Stimulated activated CD4-positive, alpha-beta T cell treated with anti-CD3 and anti-CD28 coated beads, Interleukin-4, amount 100 ng/mL, for 4 hours (primary cell): Measurements from ENCODE around the gene PTGDS.
A peak's percentile ranks its signal among the peaks of the same experiment; 100 is the strongest.

Experiments used
- DNase-seq, 2 experiments: peaks; one replicate each; pipeline ENCODE4 v3.0.0-alpha.2; 2020

The PTGDS gene

DNA sequence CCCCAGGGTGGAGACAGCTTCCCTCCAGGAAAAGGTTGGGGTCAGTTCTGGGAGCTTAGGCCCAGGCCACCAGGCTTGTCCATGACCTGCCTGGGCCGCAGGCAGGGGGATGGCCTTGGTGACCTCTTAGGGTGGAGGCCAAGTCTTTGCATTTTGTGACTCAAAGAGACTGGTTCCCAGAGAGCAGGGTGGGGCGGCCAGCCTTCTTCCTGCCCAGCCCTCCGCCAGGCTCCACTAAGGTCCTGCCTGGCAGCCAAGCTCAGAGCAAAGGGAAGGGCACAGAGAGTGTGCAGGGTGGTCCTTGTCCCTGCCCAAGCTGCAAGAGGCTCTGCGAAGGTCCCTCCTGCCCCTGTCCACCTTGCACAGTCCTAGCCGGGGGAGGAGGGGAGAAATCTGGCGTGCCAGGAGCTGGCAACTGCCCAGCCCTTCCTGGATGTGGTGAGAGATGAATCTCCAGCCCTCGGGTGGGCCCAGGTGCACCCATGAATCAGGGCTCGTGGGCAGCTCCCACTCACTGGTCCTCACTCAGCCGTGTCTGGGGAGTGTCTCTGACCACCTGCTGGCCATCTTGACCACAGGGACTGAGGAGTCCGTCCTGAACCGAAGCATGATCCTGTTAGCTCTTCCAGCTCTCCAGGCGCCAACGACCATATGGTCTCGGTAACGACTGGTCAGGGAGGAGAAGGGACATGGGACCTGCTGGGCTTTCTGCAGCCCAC lies 2.3 kb upstream of the PTGDS start:
- DNase-seq, result no peak

DNA sequence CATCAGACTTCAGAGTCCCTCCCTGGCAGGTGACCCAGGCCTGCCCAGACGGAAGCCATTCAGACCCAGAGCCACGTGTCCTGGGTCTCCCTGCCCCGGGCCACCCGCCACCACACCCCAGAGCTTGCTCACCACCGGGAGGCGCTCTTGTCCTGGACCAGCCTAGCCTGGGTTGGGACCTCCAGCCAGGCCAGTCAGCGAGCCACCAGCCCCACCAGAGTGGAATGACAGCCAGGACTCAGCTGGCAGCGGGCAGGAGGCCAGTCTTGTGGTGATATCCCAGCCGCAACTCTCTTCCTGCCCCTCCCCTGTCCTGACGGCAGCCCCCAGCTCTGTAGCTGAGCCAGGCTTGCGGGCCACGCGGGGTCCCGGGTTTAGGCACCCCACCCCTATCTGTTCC lies 1.7 kb upstream of the PTGDS start:
- no peak for DNase-seq

DNA sequence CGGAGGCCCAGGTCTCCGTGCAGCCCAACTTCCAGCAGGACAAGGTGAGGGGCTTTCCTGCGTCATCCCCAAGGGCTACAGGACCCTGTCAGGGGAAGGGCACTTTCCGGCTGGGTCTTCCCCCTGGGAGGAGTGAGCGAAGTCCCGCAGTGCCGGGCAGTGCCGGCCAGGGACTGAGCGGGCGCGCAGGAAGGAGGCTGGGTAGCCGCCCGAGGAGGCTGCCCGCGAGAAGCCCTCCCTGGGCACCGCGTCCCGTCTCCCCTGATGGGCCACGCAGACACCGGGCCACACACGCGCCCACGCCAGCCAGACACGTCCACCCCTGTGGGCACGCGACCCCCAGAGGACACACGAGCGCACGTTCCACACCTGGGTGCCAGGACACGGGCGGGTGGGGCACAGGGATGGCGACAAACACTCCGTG lies 357 bp downstream of the PTGDS start:
- DNase-seq, result no peak

DNA sequence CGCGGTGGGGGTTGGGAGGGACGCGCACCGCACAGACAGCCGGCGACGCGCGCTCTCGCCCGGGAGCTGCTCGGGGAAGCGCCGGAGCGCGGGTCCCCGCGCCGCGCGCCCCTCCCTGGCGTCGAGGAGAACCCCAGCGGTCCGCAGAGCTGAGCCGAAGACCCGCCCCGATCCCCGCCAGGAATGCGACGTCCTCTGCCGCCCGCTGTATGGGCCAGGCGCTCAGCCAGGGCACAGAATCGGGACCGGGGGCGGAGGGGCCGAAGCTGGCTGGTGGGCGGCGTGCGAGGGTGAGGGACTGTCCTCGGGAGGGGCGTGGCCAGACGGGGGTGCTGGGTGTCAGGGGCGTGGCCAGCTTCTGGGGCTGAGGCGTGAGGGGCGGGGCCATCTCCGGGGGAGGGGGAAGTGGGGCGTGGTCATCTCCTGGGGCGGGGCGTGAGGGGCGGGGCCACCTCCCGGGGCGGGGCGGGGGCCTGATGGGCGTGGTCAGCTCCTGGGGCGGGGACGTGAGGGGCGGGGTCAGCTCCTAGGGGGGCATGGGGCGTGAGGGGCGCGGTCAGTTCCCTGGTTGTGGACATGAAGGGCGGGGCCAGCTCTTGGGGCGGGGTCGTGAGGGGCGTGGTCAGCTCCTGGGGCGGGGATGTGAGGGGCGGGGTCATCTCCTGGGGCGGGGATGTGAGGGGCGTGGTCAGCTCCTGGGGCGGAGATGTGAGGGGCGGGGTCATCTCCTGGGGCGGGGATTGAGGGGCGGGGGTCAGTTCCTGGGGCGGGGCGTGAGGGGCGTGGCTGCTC lies 965 bp downstream of the PTGDS start:
- DNase-seq, result peak; percentile 54

DNA sequence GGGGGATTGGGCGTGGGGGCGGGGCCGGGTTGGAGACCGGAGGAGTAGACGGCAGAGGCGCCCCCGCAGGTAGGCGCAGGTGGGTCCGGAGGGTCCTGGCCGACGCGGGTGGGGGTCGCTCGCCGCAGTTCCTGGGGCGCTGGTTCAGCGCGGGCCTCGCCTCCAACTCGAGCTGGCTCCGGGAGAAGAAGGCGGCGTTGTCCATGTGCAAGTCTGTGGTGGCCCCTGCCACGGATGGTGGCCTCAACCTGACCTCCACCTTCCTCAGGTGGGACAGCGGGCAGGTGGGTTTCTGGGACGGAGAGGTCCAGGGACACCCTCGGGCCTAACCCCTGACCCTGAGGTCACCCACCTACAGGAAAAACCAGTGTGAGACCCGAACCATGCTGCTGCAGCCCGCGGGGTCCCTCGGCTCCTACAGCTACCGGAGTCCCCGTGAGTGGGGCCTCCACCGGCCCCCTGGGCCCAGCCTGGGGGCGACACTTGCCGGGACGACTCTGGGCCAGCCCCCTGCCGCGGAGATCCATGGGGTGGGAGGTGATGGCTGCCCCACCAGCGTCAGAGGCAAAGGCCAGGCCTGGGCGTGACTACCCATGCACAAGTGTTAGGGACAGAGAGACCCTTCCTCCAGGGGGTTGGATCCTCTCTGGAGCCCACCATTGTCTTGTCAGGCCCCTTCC lies 1.7 kb downstream of the PTGDS start:
- DNase-seq, result no peak

DNA sequence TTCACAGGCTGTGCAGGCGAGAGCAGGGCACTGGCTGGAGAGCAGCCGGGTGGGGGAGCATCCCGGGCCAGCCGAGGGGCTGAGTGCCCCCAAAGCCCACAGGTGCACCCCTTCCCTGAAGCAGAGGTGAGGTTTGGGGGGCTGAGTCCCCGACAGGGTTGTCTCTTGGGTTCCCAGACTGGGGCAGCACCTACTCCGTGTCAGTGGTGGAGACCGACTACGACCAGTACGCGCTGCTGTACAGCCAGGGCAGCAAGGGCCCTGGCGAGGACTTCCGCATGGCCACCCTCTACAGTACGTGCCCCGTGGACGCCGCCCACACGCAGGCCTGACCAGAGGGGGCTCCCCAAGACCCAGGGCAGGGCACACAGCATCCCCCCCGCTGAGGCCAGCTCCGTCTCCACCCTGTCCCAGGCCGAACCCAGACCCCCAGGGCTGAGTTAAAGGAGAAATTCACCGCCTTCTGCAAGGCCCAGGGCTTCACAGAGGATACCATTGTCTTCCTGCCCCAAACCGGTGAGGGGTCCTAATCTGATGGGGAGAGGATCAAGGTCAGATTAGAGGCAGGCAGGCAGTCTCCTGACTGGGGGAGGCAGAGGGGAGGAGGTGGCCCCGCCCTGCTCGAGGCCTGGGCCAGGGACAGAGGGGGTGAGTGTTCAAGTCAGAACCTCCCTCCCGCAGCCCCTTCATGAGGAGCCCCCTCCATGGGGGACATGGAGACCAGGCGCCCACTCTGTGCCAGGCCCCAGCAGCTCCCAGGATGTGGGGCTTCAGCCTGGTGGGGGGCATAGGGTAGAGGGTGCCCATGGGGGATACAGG lies 2.7 kb downstream of the PTGDS start:
- no peak for DNase-seq

DNA sequence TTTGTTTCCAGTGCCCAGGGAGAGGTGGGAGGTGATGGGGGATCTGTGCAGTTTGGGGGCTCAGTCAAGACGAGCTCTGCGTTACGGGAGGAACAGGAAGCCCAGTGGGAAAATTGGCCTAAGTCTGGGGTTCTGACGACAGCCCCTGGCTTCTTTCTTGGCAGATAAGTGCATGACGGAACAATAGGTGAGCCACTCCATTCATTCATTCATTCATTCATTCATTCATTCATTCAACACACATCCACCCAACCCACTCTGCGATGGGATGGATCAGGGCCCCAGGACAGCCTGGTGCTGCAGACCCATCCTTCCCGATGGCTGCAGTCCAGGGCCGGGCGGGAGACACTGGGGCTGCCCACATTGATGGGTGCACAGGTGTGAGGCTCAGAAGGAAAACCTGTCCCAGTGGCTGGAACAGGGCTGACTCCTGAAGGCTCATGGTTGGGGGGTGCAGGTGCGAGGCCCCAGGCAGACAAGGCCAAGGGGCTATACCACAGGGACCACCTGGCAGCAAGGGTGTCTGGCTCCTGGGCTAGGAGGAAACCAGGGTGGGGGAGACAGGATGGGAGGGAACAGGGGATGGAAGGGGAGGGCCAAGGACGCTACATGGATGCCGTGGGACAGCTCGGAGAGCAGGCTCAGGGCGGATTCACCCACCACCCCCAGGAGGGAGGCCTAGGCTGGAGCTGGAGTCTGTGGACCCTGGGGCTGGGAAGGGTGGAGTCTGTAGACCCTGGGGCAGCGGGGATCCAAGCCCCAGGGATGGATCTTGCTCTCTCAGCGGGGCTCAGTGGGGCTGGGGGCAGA lies 3.6 kb downstream of the PTGDS start:
- DNase-seq, result no peak

DNA sequence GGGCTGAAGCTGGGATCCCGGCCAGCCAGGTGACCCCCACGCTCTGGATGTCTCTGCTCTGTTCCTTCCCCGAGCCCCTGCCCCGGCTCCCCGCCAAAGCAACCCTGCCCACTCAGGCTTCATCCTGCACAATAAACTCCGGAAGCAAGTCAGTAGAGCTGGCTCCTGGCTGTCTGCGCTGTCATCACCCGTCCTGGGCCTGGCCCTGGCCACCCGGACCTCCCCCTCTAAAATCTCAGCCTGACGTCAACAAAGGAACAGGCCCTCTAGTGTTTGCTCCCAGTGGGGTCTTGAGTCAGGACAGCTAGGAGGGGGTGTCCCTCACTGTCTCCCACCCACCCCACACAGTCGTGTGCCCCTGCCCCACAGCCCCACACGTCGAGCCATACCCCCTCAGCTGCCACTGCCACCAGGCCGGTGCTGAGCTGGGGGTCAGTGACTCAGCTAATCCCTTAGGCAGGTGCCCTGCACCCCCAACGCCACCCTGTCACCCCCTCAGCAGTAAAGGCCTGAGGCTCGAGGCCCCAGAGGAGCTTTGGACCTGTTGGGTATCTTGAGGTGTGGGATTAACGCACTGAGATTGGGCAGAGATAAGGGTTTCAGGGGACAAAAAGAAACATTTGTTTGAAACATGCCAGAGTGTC lies 4.4 kb downstream of the PTGDS start:
- DNase-seq, result no peak

DNA sequence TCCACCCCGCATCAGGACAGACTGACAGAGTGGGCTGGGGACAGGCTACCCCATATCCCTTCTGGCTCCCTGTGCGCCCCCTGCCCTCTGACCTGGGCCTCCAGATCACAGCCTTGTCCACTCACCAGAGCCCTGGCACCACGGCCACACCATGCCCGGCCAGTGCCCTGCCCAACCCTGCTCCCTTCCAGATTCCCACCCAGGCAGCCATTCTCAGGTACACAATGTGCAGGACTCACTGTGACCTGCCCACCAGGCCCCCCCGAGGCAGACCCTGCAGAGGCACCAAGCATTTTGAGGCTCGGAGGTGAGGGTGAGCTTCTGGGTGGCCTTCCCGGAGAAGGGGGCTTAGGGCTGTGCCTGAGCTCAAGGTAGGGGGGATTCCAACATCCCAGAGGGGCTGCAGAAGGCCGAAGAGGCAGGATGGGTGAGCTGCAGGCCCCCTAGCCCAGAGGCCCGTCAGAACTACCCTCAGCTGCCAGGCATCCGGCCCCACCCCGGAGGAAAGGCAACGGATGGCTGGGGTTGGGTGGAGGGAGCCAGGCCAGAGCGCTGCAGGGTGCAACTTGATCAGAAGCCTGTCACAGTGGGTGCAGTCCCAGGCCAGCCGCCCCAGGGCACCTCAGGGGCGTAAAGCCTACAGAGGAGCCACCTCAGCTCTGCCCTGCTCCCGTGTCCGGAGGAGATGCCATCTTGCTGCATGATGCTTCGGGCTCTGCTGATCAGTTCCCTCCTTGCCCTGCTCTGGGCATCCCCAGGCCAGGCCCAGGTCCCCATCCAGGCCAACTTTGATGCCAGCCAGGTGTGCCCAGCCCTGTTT lies 5.1 kb downstream of the PTGDS start, which contains the start of gene LCNL1:
LCNL1 (plus strand) TSS at position 762 of the 820 bp plus-strand sequence. CDS start 594 bp downstream, outside the sequence.
- no peak for DNase-seq

DNA sequence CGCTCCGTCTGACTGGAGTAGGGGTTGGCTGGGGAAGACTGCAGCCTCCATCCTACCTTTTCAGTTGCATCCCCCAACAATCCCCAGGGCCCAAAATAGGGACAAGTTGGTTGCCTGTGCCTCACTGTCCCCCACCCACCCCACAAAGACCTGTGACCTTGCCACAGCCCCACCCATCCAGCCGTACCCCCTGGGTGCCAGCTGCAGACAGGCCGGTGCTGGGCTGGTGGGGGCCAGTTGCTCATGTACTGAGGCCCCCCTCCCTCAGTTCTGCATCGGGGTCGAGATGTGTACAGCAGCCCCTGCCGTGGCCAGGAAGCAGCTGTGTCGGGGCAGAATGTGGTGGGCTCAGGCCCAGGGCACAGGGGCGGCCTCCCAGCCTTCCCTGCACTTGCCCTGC lies 5.9 kb downstream of the PTGDS start:
- DNase-seq, result no peak

DNA sequence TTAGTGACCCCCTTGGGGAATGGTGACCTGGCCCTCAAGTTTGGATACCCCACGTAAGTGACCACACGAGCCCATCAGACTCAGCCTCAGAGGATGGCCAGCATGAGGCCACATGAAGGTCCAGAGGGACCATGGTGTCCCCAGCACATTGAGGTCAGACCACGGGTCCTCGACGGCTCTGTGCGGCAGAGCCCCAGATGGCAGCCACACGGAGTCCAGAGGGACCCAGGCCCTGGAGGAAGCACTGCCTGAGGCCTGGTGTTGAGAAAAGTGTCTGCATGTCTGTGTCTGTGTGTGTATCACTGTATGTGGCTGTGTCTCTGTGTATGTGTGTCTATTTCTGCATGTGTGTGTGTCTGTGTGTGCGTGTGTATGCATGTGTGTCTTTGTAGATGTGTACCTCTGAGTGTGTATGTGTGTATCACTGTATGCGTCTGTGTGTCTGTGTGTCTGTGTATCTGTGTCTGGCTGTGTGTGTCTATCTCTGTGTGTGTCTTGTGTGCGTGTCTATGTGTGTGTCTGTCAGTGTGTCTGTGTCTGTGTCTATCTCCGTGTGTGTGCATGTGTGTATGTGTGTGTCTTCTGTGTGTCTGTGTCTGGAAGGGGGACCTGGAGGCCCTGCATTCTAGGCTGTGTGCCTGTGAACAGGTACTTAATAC lies 6.5 kb downstream of the PTGDS start:
- DNase-seq, result no peak

DNA sequence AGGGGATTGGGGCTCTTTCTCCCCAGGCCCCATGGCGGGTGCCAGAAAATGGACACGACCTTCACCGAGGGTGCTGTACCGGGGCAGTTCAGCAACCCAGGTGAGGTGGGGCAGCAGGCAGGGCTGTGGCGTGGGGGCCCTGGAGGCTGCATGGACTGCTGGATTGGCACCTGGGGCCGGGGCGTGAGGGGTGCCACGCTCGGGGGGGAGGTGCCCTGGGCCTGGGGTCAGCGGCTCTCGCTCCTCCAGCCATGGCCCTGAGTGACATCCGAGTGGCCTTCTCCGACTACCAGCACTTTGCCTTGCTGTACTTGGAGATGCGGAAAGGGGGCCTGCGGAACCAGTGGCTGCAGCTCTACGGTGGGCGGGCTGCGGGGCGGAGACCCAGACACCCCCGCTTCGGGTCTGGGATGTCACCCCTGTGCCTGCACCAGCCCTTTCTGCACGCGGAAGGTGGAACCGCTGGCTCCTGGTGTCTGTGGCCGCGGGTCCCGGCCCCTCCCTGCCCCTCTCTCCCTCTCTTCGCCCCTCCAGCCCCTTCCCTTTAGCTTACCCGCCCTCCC lies 7.2 kb downstream of the PTGDS start:
- DNase-seq, result no peak

DNA sequence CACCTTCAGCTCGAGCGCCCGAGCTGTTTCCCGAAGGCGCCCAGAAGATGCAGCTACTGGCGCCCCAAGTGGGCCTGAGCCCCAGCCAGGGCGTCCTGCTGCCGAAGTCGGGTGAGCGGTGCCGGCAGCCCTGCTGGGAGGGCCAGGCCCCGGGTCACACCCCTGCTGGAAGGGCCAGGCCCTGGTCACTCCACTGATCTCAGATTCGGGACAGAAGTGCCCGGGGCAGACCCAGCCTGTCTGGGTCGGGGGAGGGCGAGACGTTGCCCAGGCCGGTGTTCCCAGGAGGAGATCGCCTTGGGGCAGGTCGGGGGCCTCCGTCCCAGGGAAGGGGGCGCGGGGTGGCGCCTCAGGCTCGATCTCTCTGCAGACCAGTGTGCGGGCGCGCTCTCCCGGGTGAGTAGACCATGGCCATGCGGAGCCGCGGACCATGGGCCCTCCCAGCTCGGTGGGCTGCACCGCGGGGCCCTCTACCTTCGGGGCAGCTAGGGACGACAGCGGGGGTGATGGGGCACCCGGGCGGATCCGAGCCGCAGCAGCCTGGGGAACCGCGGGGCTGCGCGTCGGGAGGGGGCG lies 7.8 kb downstream of the PTGDS start:
- DNase-seq, result no peak

DNA sequence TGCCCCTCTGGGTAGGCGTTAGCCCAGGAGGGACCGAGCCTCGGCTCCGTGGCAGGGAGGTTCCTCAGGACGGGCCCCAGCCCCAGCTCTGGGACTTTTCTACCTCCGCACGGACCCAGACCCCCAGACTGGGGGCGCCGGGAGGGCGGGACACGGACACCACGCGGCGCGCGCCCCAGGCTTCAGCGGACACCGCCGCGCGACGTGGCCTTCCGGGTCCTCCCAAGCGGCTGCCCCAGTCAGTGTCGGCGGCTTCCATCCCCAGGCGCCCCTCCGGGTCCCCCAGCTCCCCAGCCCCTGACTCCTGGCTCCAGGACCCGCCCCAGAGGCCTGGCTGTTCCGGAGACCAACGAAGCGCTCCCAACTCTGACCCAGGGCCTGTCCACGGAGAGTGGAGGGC lies 8.5 kb downstream of the PTGDS start:
- DNase-seq, result no peak

DNA sequence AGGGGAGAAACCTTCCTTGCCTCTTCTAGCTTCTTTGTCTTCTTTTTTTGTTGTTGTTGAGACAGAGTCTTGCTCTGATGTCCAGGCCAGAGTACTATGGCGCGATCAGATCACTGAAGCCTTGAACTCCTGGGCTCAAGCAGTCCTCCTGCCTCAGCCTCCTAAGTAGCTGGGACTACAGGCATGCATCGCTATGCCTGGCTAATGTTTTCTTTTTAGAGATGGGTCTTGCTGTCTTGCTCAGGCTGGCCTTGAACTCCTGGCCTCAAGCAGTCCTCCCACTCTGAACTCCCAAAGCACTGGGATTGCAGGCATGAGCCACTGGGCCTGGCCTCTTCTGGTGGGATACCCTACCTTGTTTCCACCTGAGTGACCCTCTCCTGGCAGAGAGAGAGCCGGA lies 11.6 kb downstream of the PTGDS start:
- no peak for DNase-seq

DNA sequence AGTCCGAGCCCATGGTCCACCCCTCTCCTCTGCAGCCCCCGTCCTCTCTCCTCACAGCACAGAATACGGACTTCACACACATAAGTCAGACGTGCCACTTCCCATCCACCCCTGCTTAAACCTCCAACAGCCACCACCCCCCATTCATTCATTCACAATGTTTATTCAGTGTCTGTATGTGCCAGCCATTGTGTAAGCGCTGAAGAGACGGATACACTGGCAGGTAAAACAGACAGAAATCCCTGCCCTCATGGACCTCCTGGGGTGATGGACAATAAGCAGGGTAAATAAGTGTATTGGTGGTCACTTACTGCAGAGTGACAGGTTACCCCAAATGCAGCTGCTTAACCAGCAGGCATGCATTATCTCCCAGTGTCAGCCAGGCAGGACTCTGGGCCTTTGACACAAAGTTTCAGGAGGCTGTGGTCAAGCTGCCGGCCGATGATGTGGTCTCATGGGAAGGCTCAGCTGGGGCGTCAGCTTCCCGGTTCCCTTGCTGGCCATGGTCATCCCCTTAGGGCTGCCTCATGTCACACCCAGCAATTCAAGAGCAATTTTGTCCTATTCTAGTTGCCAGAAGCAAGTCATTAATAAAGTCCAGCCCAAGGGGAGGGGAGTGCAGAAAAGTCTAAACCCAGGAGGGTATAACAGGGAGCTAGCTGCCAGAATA lies 13.1 kb downstream of the PTGDS start:
- no peak for DNase-seq

DNA sequence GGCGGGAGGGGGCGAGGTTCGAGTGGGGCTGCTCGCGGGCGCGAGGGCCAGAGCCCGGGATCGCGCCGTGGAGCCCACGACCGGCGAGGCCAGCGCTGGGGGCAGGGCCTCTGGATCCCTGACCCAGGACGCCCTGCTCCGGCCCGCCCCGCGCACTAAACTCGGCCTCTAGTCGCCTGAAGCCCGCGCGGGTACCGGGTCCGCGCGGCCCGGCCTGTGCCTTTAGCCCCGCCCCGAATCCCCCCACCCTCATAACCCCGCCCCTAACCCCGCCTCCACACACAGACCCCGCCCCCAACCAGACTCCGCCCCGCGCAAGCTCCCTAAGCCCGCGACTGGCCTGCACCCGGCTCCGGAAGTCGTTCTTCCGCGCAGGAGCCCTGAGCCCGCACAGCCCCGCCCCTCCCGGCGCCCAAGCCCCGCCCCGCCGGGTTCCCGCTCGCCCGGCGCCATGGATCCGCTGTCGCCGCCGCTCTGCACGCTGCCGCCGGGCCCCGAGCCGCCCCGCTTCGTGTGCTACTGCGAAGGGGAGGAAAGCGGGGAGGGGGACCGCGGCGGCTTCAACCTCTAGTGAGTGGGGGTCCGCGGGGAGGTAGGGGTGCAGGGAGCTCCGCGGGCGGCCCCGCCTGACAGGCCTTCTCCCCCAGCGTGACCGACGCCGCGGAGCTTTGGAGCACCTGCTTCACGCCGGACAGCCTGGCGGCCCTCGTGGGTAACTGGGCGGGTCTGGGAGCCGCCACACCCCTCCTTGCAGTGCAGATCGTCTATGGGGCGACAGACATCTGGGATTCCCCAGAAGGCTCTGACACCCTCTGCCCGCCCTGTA lies 14.9 kb downstream of the PTGDS start, which contains the start of gene PAXX:
PAXX (plus strand) TSS at position 430 of the 826 bp plus-strand sequence; CDS start at position 452, 22 bp downstream.
- peak; percentile 90 to 97 for DNase-seq
